Calu3 (cell line): Measurements from ENCODE around the gene BID. TPM values are rescaled to one million over a fixed set of nuclear protein-coding genes. Genes with fewer than 3 reads are reported as not detected.

Source experiments
- BruUV-seq: library from RNA; stranded (reverse); fragments of 400-500 nt; replicated peaks from 2 replicates; lab custom pipeline; 2021; lab: Mats Ljungman, UMichigan
- CTCF ChIA-PET: fragments of 300-600 bp; sonication (Branson Sonifier 250); formaldehyde crosslinking; loops from one replicate; lab custom pipeline; 2022; ENCODE audit warnings: antibody characterized with exemption; lab: Charles Lee
- DNase-seq: peaks from one replicate; pipeline ENCODE4 v3.0.0; 2022
- H3K27ac Mint-ChIP-seq: one replicate; pipeline ENCODE4 v1.8.0; 2022; ENCODE audit warnings: mixed read lengths; ENCODE audit not compliant: unreplicated experiment
- H3K27me3 Mint-ChIP-seq: one replicate; pipeline ENCODE4 v1.8.0; 2022; ENCODE audit warnings: mixed read lengths; ENCODE audit not compliant: unreplicated experiment
- H3K36me3 Mint-ChIP-seq: one replicate; pipeline ENCODE4 v1.8.0; 2022; ENCODE audit warnings: mild to moderate bottlenecking, moderate library complexity, mixed read lengths; ENCODE audit not compliant: insufficient read depth, unreplicated experiment
- H3K4me1 Mint-ChIP-seq: one replicate; pipeline ENCODE4 v1.8.0; 2022; ENCODE audit warnings: mild to moderate bottlenecking, low read depth, mixed read lengths; ENCODE audit not compliant: unreplicated experiment
- H3K4me3 Mint-ChIP-seq: one replicate; pipeline ENCODE4 v1.8.0; 2022; ENCODE audit warnings: mild to moderate bottlenecking, low read depth, moderate library complexity, mixed read lengths; ENCODE audit not compliant: unreplicated experiment
- H3K9me3 Mint-ChIP-seq: one replicate; pipeline ENCODE4 v1.8.0; 2022; ENCODE audit warnings: low read depth, mixed read lengths; ENCODE audit not compliant: unreplicated experiment
- intact Hi-C: fragments of 100-400 bp; cut with micrococcal nuclease; formaldehyde crosslinking; loops from one replicate; pipeline ENCODE4 v1.10.0; 2022; ENCODE audit not compliant: unreplicated experiment
- total RNA-seq: library from RNA; stranded (reverse); gene quantifications from 2 replicates; pipeline ENCODE4 v1.2.3, GENCODE V29; 2022
- TF ChIP-seq, protein P1 (sequence below): fragments of 200-600 bp; IDR thresholded peaks from one replicate; pipeline ENCODE4 v1.8.0; 2022; ENCODE audit warnings: antibody characterized with exemption; ENCODE audit not compliant: unreplicated experiment

Gene BID
- total RNA-seq, 1 experiment from 2014 or later: 99.3 TPM

DNA sequence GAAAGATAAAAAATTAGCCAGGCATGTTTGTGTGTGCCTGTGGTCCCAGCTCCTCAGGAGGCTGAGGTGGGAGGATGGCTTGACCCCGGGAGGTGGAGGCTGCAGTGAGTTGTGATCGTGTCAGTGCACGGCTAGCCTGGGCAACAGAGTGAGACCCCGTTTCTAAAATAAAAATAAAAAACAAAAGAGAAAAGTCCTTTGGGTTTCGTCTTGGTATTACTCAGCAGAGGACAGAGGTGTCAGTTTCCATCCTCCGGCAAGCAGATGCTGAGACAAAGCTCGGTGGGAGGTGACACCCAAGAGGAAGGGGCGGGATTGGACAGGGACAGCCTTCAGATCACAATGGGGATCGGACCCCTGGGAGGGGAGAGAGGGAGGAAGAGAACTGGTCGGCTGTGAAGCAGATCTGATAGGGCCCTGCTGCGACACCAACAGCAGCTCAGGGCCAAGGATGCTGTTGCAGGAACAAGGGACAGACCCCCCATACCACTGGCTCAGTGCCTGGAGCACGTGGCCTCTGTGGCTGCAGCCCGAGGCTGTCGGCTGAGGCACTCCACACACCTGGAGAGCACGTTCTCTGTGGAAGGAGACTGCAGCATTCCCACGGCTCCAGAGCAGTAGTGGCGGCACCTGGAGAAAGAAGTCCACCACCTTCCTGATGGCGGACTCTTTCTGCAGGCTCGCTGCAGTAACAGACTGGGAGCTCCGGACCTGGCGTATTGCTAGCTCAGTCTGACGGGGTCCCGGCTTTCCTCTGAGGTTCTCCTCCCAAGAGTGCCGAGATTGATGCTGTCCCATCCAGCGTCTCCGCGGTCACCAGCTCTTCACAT is 5.2 kb upstream of the BID start:
- H3K9me3 Mint-ChIP-seq: no peaks in the 10 kb centered on the region
- no TSS peak for BruUV-seq
- H3K4me3 Mint-ChIP-seq: no peak overlapping the region
- H3K4me1 Mint-ChIP-seq: peaks cover 25% of the 10 kb centered on the region
- H3K36me3 Mint-ChIP-seq: peaks cover 7% of the 10 kb centered on the region
- CTCF ChIA-PET: interaction anchor here (0.5 kb wide), 1 partner anchor 118 kb away, joined by 3 read pairs; no protein-coding TSS in a partner anchor
- H3K27ac Mint-ChIP-seq: no peak overlapping the region
- TF ChIP-seq, protein P1, sequence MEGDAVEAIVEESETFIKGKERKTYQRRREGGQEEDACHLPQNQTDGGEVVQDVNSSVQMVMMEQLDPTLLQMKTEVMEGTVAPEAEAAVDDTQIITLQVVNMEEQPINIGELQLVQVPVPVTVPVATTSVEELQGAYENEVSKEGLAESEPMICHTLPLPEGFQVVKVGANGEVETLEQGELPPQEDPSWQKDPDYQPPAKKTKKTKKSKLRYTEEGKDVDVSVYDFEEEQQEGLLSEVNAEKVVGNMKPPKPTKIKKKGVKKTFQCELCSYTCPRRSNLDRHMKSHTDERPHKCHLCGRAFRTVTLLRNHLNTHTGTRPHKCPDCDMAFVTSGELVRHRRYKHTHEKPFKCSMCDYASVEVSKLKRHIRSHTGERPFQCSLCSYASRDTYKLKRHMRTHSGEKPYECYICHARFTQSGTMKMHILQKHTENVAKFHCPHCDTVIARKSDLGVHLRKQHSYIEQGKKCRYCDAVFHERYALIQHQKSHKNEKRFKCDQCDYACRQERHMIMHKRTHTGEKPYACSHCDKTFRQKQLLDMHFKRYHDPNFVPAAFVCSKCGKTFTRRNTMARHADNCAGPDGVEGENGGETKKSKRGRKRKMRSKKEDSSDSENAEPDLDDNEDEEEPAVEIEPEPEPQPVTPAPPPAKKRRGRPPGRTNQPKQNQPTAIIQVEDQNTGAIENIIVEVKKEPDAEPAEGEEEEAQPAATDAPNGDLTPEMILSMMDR: no peak
- intact Hi-C loops: loop anchor here (2.0 kb wide), 1 partner anchor 37 kb away; no protein-coding TSS in a partner anchor
- no peak for DNase-seq
- H3K27me3 Mint-ChIP-seq: no peaks in the 10 kb centered on the region

DNA sequence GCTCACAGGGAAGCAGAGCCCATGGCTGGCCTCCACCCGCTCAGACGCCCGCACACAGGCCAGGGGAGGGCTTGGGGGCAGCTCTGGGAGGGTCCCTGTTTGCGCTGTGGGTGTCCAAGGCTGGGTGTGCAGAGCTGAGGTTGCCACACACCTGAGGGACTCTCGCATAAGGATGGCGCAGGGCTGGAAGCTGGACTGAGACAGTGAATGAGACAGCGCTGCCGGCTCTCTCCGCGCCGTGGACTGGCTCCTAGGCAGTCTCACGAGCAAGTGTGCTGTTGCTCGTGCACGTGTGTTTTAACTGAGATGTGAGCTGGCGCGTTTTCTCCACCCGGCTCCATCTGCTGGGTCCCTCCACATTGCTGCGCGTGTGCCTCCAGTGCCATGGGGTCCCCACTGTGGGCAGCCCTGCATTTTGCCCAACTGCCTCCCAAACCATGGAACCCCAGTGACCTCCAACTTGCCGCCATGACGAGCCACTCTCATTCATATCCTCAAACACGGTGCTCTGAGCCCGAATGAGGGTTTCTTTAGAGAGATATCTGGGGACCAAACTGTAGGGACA is 4.2 kb upstream of the BID start:
- TF ChIP-seq, protein P1: no peak
- no peak for DNase-seq
- intact Hi-C loops: no loop called here
- BruUV-seq: no TSS peak
- H3K27me3 Mint-ChIP-seq: no peaks in the 10 kb centered on the region
- peaks cover 10% of the 10 kb centered on the region for H3K36me3 Mint-ChIP-seq
- CTCF ChIA-PET: interaction anchor here (0.6 kb wide), 1 partner anchor 37 kb away, joined by 3 read pairs; no protein-coding TSS in a partner anchor
- H3K27ac Mint-ChIP-seq: no peak overlapping the region
- H3K9me3 Mint-ChIP-seq: no peaks in the 10 kb centered on the region
- H3K4me3 Mint-ChIP-seq: no peak overlapping the region
- peaks cover 25% of the 10 kb centered on the region for H3K4me1 Mint-ChIP-seq

DNA sequence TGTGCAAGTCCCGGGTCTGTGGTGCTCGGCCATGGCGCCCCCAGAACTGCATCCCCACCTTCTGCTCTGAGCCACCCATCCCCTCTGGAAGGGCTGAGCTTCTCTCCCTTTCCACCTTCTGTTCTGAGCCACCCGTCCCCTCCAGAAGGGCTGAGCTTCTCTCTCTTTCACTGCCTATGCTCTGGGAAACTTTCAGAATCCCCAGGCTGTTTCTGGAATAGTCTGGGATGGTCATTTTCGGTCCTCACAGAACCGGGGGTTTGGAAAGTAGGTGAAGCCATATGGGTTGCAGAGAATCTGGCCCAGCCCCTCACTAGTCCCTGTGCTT is 3.4 kb upstream of the BID start:
- no peaks in the 10 kb centered on the region for H3K9me3 Mint-ChIP-seq
- H3K27me3 Mint-ChIP-seq: no peaks in the 10 kb centered on the region
- H3K4me1 Mint-ChIP-seq: peaks cover 27% of the 10 kb centered on the region
- TF ChIP-seq, protein P1: no peak
- CTCF ChIA-PET: interaction anchor here (0.6 kb wide), 1 partner anchor 36 kb away, joined by 3 read pairs; no protein-coding TSS in a partner anchor
- H3K4me3 Mint-ChIP-seq: no peak overlapping the region
- DNase-seq: no peak
- H3K36me3 Mint-ChIP-seq: peaks cover 18% of the 10 kb centered on the region
- no TSS peak for BruUV-seq
- intact Hi-C loops: no loop called here
- H3K27ac Mint-ChIP-seq: no peak overlapping the region

DNA sequence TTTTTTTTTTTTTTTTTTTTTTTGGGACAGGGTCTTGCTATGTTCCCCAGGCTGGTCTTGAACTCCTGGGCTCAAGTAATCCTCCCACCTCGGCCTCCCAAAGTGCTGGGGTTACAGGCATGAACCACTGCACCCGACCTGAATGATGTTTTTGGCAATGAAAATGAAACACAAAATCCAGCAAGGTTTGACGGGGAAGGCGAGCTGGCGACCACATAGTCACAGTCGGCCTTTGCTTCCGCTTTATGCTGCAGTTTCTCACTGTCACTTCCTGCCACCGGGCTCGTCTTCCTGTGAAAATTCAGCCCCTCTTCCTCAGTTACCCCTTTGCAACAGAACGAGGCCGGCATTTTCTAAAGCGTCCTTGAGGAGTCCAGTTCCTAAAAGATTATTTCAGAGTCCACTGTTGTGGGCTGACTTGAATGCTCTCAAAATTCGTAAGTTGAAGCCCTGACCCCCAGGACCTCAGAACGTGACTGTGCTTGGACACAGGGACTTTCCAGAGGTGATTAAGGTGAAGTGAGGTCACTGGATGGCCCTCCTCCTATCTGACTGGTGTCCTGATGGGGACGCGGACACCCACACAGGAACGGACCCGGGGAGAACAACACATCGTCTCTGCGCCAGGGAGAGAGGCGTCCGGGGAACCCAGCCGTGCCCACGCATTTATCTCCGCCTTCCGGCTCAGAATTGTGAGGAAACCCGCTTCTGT is 2.9 kb upstream of the BID start:
- DNase-seq: no peak
- no peak overlapping the region for H3K27ac Mint-ChIP-seq
- CTCF ChIA-PET: no interaction called here
- peaks cover 24% of the 10 kb centered on the region for H3K36me3 Mint-ChIP-seq
- no peaks in the 10 kb centered on the region for H3K27me3 Mint-ChIP-seq
- TF ChIP-seq, protein P1: no peak
- intact Hi-C loops: no loop called here
- no TSS peak for BruUV-seq
- peaks cover 27% of the 10 kb centered on the region for H3K4me1 Mint-ChIP-seq
- no peaks in the 10 kb centered on the region for H3K9me3 Mint-ChIP-seq
- H3K4me3 Mint-ChIP-seq: no peak overlapping the region
